Fibroblast of lung (primary cell): ENCODE measurements around the gene TTLL4. TPM values are rescaled to one million over a fixed set of nuclear protein-coding genes. Genes with fewer than 3 reads are reported as not detected.

ENCODE experiments used
- DNase-seq, 2 donors: peaks; one replicate each; pipeline versions ENCODE4 v3.0.0 to v3.0.0-alpha.2; 2010; ENCODE audit warnings: low read depth in 2 of 2
- H2AFZ ChIP-seq: 2 replicates; pipeline ENCODE4 v1.5.1; 2012; ENCODE audit warnings: low read length, control low read depth, inconsistent platforms
- H3K27ac ChIP-seq: 2 replicates; pipeline ENCODE4 v1.5.1; 2011; ENCODE audit warnings: low read length, control low read depth; ENCODE audit not compliant: insufficient read depth
- H3K27me3 ChIP-seq: 2 replicates; pipeline ENCODE4 v1.5.1; 2011; ENCODE audit warnings: mild to moderate bottlenecking, low read length; ENCODE audit not compliant: control insufficient read depth, insufficient read depth
- H3K36me3 ChIP-seq: 2 replicates; pipeline ENCODE4 v1.5.1; 2011; ENCODE audit warnings: low read length; ENCODE audit not compliant: control insufficient read depth, insufficient read depth
- H3K4me1 ChIP-seq: 2 replicates; pipeline ENCODE4 v1.5.1; 2011; ENCODE audit warnings: low read length; ENCODE audit not compliant: control insufficient read depth, insufficient read depth; ENCODE audit errors: extremely low read depth
- H3K4me2 ChIP-seq: 2 replicates; pipeline ENCODE4 v1.5.1; 2011; ENCODE audit warnings: low read length, control low read depth; ENCODE audit not compliant: insufficient read depth; ENCODE audit errors: extremely low read depth
- H3K4me3 ChIP-seq, 4 experiments: fragments of 200-600 bp in 1 of 4; sonication (generic) in 1 of 4; replicated peaks in 1 of 4; 2 replicates each; pipeline ENCODE4 v1.5.1; 2011 to 2016; ENCODE audit warnings: low read length in 4 of 4, low read depth in 3 of 4, mild to moderate bottlenecking in 3 of 4, control low read depth in 2 of 4, inconsistent platforms in 1 of 4, mixed read lengths in 1 of 4; ENCODE audit not compliant: insufficient read depth in 1 of 4; ENCODE audit errors: control extremely low read depth in 1 of 4
- H3K79me2 ChIP-seq: 2 replicates; pipeline ENCODE4 v1.5.1; 2012; ENCODE audit warnings: mild to moderate bottlenecking, low read length, inconsistent platforms; ENCODE audit not compliant: control insufficient read depth, insufficient read depth
- H3K9ac ChIP-seq: 2 replicates; pipeline ENCODE4 v1.5.1; 2011; ENCODE audit warnings: mild to moderate bottlenecking, low read length, control low read depth; ENCODE audit not compliant: insufficient read depth
- H3K9me3 ChIP-seq: 2 replicates; pipeline ENCODE4 v1.5.1; 2012; ENCODE audit warnings: low read depth, low read length; ENCODE audit not compliant: control insufficient read depth, insufficient read depth
- H4K20me1 ChIP-seq: 2 replicates; pipeline ENCODE4 v1.5.1; 2011; ENCODE audit warnings: low read length; ENCODE audit not compliant: control insufficient read depth, insufficient read depth; ENCODE audit errors: extremely low read depth
- EZH2 ChIP-seq: IDR thresholded peaks from 2 replicates; pipeline ENCODE4 v1.5.1; 2012; ENCODE audit warnings: low read length, control low read depth, mild to moderate bottlenecking; ENCODE audit errors: missing control alignments
- polyA plus RNA-seq, 2 donors: library from polyadenylated mRNA; depleted of rRNA in 1 of 2; stranded (reverse) in 1 of 2; unstranded in 1 of 2; fragments of >200 nt; gene quantifications; 2 replicates each; pipeline ENCODE4 v1.2.1, GENCODE V29; 2011 to 2012; ENCODE audit warnings: missing spikeins in 1 of 2
- total RNA-seq: library from RNA; depleted of rRNA; stranded (reverse); fragments of >200 nt; gene quantifications from 2 replicates; pipeline ENCODE4 v1.2.1, GENCODE V29; 2014
- TF ChIP-seq, protein P1 (sequence below), 2 donors: IDR thresholded peaks in 1 of 2; conservative IDR thresholded peaks in 1 of 2; 1 replicate in 1 of 2; 2 replicates in 1 of 2; pipeline ENCODE4 v1.5.1; 2011 to 2012; ENCODE audit warnings: low read length in 2 of 2, control low read depth in 1 of 2, inconsistent platforms in 1 of 2, low read depth in 1 of 2, mild to moderate bottlenecking in 1 of 2

TTLL4 gene
- total and polyA plus RNA-seq, 2 donors (not counting 1 experiment from before 2014, with no cell fraction given): 6.1 to 9.4 TPM

DNA sequence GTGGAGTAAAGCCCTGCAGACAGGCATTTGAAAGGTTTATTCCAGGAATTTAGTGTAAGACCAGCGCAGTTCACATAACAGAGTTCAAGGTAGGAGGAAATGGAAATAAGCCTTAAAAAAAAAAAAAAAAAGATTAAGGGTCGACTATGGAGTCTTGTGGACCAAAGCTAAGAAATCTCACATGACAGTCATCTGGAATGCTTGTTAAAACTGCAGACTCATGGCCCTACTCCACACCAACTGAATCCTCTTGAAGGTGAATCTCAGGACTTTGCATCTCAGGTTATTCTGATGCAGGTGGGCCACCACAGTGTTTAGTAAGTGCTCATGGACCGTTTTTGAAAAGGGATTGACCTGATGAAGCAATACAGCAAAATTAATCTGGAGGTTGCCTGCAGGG is 8.8 kb downstream of the TTLL4 start:
- no peak overlapping the region for H3K4me3 ChIP-seq
- H3K79me2 ChIP-seq: peaks cover 22% of the 10 kb centered on the region
- H3K9me3 ChIP-seq: no peaks in the 10 kb centered on the region
- DNase-seq: no peak
- no peak overlapping the region for H2AFZ ChIP-seq
- no peak overlapping the region for H3K9ac ChIP-seq
- no peak overlapping the region for H3K27ac ChIP-seq
- peaks cover 4% of the 10 kb centered on the region for H3K4me1 ChIP-seq
- H3K27me3 ChIP-seq: no peaks in the 10 kb centered on the region
- H4K20me1 ChIP-seq: no peaks in the 10 kb centered on the region
- H3K36me3 ChIP-seq: no peaks in the 10 kb centered on the region
- H3K4me2 ChIP-seq: no peak overlapping the region
- TF ChIP-seq, protein P1, sequence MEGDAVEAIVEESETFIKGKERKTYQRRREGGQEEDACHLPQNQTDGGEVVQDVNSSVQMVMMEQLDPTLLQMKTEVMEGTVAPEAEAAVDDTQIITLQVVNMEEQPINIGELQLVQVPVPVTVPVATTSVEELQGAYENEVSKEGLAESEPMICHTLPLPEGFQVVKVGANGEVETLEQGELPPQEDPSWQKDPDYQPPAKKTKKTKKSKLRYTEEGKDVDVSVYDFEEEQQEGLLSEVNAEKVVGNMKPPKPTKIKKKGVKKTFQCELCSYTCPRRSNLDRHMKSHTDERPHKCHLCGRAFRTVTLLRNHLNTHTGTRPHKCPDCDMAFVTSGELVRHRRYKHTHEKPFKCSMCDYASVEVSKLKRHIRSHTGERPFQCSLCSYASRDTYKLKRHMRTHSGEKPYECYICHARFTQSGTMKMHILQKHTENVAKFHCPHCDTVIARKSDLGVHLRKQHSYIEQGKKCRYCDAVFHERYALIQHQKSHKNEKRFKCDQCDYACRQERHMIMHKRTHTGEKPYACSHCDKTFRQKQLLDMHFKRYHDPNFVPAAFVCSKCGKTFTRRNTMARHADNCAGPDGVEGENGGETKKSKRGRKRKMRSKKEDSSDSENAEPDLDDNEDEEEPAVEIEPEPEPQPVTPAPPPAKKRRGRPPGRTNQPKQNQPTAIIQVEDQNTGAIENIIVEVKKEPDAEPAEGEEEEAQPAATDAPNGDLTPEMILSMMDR (conservative IDR thresholded peaks at IDR 0.05 in 1 of 2, IDR thresholded peaks at IDR 0.05 in 1 of 2; ENCODE audit: low read depth in 1 of 2, low read length in 2 of 2): no peak

- Histone ChIP-seq H3K27ac (no peak overlapping the region), H3K79me2 (peaks cover 20% of the 10 kb centered on the region), H3K9me3 (no peaks in the 10 kb centered on the region), H2AFZ (no peak overlapping the region), H3K4me3 (no peak overlapping the region), H3K36me3 (no peaks in the 10 kb centered on the region), H4K20me1 (no peaks in the 10 kb centered on the region), H3K4me1 (peaks cover 4% of the 10 kb centered on the region), H3K27me3 (no peaks in the 10 kb centered on the region), H3K9ac (no peak overlapping the region), H3K4me2 (no peak overlapping the region)
- TF ChIP-seq, protein P1 (conservative IDR thresholded peaks at IDR 0.05 in 1 of 2, IDR thresholded peaks at IDR 0.05 in 1 of 2; ENCODE audit: low read depth in 1 of 2, low read length in 2 of 2): no peak
- TF ChIP-seq EZH2: no peak
- no peak for DNase-seq
Observed at GRCh38 chr2:218720048-218721041, 9.7 kb downstream of the TTLL4 start.

GRCh38 chr2:218721488-218721887 is 10.9 kb downstream of the TTLL4 start:
- Histone ChIP-seq H3K4me3 (no peak overlapping the region), H3K9ac (no peak overlapping the region), H4K20me1 (no peaks in the 10 kb centered on the region), H3K36me3 (no peaks in the 10 kb centered on the region), H3K27me3 (no peaks in the 10 kb centered on the region), H3K9me3 (no peaks in the 10 kb centered on the region), H3K4me1 (peaks cover 3% of the 10 kb centered on the region), H3K79me2 (peaks cover 18% of the 10 kb centered on the region), H2AFZ (no peak overlapping the region), H3K27ac (no peak overlapping the region), H3K4me2 (no peak overlapping the region)
- no peak for DNase-seq
- TF ChIP-seq, protein P1 (conservative IDR thresholded peaks at IDR 0.05 in 1 of 2, IDR thresholded peaks at IDR 0.05 in 1 of 2; ENCODE audit: low read depth in 1 of 2, low read length in 2 of 2): no peak
- TF ChIP-seq EZH2: no peak
